ENCODE results near the gene SERPINC1.
"Not testable (repeated sequence)": the region's sequence is repeated elsewhere in the genome, so short reads cannot be mapped to it uniquely, and the experiment has no call there.

SERPINC1 gene

DNA sequence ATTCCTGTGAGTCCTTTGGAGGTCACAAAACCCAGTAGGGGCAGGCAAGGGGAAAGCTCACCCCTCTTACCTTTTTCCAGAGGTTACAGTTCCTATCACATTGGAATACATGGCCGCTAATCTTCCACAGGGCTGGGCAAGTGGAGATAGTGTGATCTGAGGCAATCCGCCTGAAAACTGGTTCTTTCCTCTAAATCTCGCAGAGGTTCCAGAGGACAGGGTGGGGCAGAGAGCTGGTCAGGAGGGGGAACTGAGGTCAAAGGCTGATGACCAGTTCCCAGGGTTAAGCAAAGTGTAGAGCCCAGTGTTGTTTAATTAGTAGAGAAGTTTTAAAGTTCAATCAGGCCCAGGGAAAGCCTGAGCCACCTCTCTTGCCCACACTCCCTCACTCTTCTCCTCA, at the start of gene SERPINC1:
Gene SERPINC1 (minus strand): TSS at position 179 of the 400 bp plus-strand sequence. CDS start 68 bp downstream, at position 111.
- DNase-seq, result no peak

DNA sequence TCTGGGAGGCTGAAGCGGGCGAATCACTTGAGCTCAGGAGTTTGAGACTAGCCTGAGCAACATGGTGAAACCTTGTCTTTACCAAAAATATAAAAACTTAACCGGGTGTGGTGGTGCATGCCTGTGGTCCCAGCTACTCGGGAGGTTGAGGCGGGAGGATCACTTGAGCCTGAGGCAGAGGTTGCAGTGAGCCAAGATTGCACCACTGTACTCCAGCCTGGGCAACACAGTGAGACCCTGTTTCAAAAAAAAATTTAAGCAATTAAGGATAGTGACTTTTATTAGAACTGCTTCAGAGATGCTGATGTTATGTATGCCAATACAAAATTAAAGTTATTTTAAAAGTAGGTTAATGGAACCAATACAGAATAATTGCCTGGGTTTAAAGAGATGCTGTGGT, 48.8 kb upstream of the SERPINC1 start:
- DNase-seq, result not testable (repeated sequence)

DNA sequence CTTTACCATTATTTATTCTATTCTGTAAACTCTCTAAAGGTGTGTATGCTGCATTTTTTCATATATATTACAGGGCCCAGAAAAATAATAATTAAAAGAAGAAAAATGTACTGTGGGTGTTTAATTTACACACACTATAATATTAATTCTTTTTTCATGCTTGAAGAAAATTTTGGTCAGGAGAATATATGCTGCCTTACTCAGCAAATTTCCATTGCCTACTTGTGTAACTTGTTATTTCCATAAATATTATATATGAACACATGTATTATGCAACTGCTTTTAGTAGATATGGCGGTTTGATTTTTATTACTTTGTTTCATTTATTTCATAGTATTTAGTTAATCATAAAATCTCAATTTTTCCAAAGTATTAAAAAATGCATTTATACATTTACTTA, 46.4 kb upstream of the SERPINC1 start:
- no peak for DNase-seq

DNA sequence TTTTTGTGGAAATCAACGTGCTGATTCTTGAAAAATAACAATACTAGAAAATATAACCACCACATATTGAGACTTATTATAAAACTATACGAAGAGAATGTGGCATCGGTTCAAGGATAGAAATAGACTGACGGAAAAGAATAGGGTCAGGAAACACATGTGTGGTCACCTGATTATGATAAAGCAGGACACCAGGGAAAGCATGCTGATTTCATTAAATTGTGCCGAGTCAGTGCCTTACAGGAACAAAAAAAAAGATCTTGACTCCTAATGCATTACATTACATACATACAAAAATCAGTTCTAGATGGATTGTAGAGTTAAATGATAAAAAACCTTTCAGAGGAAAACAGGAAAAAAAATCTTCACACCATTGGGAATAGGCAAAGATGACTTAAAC, 43.5 kb upstream of the SERPINC1 start:
- no peak for DNase-seq

DNA sequence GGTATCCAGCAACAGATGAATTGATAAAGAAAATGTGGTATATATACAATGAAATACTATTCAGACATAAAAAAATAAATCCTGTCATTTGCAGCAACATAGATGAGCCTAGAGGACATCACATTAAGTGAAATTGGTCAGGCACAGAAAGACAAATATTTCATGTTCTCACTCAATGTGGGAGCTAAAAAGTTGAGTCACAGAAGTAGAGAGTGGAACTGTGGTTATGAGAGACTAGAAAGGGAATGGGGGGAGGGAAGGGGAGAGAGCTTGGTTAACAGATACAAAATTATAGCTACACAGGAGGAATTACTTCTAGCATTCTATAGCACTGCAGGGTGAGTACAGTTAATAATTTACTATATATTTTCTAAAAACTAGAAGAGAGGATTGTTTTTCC, 37.1 kb upstream of the SERPINC1 start:
- no peak for DNase-seq

DNA sequence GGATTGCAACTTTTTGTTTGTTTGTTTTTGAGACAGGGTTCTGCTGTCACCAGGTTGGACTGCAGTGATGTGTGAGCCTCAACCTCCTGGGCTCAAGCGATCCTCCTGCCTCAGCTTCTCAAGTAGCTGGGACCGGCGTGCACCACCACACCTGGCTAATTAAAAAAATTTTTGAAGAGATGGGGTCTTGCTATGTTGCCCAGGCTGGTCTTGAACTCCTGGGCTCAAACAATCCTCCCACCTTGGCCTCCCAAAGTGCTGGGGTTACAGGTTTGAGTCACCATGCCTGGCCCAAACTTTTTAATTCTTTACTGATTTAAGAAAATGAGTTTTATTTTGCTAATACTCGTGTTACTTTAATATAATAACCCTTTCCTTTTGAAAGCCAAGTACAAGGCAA, 31.5 kb upstream of the SERPINC1 start:
- DNase-seq, result no peak

DNA sequence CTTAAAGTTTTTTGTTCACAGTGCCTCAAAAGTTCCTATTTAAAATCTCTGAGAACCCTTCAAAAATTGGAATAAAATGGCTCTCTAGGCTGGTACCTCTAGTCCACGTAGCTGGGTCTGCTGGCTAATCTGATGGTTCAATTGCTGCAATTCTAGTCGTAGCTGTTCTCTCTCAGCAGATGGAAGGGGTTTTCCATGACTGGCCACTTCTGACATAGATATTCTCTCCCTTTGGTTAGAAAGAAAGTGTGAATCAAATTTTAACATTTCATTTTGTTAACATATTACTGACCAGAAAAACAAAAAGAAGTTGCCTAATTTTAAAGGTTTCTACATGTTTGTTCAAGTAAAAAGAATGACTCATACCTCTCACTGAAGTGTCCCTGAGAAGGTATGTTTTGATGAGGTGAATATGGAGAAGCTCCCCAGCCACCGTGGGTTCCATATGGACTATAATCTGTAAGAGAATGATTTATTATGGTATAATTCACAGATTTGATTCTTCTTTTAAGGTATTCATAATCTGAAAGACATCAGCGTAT, 29.3 kb upstream of the SERPINC1 start:
- no peak for DNase-seq

DNA sequence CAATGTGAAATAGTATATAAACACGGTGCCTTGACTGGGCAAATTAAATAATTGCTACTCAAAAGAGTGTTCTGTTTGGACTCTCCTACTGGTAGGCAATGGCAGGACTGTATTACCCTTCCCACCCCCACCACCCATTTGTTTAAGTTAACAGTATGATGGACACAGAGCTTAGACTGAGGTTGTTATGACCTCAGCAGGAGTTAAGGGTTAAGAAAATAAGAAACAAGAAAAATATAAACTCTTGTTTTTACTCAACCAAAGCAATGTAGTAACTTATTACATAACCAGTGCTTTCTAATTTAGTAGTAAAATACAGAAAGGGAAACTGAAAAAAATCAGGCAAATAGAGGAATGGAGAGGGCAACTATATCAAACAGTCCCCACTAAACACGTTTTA, 19.9 kb upstream of the SERPINC1 start:
- DNase-seq, result no peak

DNA sequence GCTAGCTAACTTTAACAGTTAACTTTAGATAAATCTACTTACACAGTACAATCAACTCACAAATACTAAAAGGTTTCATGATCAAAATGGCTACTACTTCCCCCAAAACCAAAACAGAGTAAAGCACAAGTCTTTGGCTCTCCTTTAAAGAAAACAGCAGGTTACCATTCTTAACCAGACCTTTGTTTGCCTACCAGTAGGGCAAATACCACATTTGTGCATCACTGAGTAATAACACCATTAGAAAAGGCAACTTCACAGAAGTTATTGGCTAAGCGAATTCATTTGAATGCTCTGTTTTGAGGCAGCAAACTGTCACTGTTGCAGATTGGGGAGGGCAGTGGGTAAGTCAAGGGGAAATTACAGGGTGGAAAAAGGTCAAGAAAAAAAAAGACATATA, 17.3 kb upstream of the SERPINC1 start:
- no peak for DNase-seq

DNA sequence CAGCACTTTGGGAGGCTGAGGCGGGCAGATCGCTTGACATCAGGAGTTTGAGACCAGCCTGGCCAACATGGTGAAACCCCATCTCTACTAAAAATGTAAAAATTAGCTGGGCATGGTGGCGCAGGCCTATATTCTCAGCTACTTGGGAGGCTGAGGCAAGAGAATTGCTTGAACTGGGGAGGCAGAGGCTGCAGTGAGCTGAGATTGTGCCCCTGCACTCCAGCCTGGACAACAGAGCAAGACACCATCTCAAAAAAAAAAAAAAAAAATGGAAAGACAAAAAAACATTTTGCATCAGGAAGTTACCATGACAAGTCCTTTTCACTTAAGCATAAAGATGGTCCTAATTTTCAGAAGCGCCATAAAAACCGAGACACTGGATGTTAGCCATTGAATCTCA, 13.4 kb upstream of the SERPINC1 start:
- DNase-seq, result not testable (repeated sequence)

DNA sequence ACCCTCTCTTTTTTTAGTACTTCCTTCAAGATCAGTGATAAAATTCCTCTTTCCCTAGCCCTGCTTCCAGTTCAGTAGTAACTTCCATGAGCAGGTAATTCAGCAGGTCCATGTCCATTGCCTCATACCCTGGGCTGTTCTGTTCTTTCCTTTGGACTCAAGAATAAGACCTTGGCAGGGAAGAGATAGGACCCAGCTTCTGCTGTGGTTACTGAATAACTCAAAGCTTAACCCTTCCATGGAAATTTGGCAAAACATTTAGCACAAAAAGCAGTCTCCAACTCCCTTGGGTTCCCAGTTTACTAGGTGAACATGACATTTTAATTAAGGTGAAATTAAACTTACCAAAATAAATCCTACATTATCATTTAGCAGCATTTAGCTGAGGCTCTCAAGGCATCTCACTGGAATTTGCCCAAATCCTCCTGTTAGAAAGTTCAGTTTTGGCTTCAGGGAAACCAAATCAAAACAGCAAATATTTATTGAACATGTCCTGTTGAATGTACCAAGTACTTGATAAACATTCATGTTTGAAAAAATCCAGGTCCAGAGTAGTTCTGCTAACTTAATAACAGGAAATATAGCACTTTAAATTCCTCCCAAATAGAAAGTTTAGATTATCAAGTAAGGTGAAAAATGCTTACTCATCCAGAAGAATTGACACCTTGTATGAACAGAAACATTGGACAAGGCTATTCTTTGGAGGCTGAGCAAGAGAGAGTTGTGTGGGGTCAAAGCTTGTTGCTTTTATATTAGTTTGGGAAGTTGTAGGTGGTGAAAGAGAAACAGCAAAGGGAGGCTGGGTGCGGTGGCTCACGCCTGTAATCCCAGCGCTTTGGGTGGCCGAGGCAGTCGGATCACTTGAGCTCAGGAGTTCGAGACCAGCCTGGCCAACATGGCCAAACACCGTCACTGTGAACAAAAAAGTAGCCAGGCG, 8.4 kb upstream of the SERPINC1 start:
- DNase-seq, result no peak

DNA sequence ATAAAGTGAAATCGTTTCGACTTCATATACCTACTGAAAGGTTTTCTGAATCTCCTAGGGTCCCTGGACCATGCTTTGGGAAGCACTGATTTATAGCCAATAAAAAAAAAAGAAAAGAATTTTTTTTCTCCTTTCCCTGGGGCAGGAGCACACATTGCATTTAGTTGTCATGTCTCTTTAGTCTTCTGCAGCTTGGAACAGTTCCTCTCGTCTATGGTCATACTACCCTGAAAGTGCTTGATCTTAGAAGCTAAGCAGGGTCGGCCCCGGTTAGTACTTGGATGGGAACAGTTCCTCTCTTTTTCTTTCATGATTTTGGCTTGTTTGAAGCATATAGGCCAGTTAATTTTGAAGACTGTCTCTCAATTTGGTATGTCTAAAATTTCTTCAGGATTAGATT, 3.7 kb upstream of the SERPINC1 start:
- DNase-seq, result no peak

DNA sequence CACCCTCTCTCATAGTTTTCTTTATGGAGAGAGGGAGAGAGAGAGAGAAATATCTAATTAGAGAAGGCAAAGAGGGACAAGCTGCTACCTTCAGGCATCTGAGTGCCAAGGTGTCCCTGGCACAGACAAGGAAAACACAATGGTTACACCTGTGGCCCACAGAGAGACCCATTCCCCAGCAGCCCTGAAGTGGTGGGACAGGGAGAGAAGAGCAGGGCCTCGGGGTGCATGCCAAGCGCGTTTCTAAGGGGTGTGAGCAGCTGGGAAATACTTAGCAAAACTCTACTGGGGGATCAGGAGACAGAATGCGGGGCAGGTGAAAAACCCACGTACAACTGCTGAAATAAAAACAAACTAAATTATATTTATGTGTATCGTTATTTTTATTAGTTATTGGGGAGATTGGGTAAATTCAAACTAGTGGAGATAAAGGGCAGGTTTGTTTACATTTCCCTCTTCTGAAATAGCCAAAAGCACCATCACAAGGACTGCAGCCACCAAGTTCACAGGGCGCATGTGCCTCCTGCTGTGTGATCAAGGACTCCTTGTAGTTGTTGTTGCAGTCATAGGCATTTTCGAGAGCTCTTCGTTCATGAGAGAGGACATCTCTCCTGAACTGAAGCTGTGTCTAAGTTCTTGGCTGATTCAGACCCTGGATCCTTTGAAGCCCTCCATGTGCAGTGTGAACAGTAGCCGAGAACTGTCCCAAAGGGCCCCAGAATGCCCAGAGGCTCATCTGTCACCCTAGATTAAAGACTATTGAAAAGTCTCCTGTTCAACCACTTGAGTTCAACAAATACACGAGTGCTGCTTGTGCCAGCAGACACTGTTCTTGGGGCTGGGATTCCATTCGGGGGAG, 737 bp upstream of the SERPINC1 start:
- no peak for DNase-seq

DNA sequence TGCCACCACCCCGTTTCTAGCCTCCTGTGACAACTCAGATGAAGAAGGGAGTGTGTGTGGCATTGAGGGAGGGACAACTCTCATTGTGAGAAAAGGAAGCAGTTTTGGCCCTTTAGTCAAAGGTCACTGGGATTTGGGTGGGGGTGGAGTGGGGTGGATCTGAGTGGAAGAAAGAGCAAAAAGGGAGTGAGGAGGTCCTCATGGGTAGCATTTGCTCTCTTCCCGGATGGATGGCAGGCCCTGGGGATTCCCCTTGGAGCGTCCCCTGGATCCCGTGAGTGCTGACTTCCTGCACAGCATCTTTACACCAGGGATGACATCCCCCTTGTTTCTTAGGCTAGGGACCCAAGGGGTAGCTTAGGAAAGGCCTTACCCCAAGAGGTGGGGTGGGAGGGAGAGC, 460 bp downstream of the SERPINC1 start:
- DNase-seq, result no peak

DNA sequence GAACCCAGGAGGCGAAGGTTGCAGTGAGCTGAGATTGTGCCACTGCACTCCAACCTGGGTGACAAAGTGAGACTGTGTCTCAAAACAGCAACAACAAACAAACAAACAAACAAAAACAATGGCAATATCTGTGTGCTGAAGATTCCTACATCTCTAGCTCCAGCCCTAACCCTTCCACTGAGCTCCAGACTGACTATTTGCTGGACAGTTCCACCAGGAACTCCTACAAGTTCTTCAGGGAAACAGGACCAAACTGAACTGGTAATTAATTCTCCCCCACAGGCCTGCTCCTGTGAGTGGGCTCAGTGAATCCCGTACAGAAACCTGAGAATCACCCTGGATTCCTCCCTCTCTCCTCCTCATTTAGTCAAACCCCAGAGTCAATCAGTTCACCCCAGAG, 1.5 kb downstream of the SERPINC1 start:
- DNase-seq, result no peak

DNA sequence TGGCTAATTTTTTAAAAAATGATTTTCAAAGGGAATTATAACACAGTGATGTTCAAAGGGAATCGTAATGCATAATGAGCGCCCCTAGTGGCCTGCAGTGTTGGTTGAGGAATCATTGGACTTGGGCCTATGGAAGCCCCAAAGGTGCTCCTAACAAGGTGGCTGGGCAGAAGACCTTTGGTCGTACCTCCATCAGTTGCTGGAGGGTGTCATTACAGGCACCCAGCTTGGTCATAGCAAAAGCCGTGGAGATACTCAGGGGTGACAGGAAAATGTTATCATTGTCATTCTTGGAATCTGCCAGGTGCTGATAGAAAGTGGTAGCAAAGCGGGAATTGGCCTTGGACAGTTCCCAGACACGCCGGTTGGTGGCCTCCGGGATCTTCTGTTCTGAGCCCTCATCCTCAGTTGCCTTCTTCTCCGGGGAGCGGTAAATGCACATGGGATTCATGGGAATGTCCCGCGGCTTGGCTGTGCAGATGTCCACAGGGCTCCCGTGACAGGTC, 2.7 kb downstream of the SERPINC1 start:
- peak; percentile 2 for DNase-seq

DNA sequence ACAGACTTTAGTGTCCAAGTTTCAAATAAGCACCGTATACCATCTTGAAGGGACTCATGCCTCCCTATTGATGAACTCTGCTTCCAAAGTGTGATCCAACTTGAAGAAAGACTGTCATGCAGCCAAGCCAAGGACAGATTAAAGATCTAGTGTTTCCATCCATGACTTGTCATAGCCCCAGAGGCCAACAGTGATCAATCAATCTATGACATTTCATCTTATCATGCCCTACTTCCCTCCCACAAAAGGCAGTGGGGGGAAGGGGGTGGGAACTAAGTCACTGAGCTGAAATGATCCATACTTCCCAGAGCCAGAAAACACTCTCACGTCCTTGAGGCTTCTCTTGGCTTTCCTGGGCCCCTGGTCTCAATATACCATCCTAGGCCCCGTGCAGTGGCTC, 4.0 kb downstream of the SERPINC1 start:
- DNase-seq, result no peak

DNA sequence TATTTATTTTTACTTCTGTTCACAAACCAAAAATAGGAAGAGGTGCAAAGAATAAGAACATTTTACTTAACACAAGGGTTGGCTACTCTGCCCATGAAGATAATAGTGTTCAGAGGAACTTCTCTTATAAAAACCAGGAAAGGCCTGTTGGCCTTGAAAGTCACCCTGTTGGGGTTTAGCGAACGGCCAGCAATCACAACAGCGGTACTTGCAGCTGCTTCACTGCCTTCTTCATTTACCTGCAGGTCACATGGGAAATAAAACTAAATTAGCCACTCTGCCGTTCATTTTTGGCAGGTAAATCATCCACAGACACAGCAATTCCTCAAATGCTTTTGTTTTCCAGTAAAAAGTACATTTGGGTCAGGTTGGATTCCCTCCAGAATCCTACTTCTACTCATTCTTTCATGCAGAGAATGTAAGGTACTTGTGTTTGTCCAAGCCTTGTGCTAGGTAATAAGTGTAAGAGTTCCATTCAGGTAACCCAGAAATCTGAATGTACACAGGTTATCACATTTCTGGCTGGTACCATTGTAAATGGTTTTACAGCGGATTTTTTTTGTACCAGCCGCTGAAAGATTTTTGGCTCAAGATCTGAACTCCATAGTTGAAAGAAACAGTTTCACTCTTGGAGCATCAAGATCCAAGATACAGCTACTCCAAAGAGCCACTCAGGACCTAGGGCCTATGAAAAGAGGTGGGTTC, 13.1 kb downstream of the SERPINC1 start:
- no peak for DNase-seq

DNA sequence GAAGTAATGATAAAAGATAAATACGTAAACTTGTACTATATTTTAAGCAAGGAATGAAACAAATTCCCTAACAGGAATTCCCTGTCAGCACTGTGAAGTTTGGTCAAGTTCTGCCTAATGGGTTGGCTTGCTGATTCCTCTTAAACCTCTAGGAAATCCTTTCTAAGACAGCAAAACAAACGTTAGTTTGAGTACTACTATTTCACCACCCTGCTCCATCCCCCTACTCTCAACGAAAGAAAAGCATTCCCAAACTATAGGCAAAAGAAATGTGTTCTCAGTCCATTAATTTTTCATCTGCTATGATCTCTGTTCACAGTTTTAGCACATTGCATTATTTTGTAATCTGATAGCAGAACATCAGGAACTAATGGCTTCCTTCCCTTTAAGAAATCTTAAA, 16.1 kb downstream of the SERPINC1 start:
- DNase-seq, result no peak

DNA sequence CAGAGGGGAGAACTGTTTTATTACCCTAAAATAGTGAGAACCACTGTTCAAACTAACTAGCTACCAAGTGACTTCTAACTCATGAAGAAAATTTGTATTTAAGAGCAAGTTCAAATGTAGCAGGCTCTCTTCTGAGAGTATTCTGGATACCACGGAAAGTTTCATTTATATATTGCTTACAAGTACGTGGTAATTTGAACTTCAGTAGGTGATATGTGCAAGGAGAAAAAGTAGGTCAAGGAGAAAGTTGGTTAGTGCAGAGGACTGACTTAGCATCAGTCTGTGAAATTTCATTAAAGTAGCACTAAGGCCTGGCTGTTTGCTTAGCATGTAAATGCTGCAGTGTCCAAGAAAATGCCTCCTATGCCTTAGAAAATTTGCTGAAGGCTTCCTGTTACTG, 16.7 kb downstream of the SERPINC1 start:
- no peak for DNase-seq

DNA sequence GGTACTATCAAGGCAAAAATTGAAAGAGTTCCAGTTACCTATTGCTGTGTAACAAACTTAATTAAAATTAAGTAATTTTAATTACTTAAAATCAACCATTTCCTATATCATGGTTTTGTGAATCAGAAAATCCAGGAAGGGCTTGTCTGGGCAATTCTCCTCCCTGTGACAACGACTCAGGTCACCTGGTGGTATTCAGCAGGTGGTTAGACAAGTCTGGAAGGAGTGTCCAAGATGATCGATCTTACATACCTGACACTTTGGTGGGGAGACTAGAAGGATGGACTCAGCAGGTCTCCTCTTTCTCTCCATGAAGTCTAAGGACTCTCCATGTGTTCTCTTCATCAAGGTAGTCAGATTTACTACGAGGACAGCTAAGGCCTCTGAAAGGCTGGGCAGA, 22.9 kb downstream of the SERPINC1 start:
- DNase-seq, result no peak

DNA sequence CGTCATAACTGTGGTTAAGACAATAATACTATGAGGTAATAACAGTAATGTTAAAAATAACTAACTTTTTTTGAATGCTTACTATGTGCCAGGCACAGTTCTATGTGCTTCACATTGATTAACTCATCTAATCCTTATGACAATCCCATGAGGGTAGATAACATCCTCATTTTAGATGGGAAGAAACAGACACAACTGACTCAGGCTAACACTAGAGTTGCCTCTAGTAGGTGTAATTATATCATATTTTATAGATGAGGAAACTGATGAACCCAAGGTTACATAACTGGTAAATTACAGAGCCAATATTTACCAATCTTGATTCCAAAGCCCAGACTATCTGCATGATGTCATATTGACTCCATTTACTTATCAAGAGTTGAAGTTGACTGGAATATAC, 23.5 kb downstream of the SERPINC1 start:
- no peak for DNase-seq

DNA sequence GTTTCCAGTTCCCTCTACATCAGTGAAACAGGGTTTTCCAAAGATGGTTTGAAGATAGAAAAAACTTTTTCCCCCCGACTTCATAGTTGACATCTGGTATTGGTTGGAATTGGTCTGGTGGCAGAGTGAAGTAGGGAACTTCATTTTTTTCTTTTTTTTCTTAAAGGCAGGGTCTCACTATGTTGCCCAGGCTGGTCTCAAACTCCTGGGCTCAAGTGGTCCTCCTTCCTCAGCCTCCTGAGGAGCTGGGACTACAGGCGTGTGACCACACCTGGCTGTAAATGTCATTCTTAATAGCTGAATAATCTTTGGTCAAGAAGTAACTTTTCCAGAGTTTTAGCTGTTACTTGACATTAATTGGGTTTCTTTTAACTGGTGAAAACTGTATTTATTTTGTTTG, 27.2 kb downstream of the SERPINC1 start:
- no peak for DNase-seq
